ENCODE measurements around the gene KLHL26.

GRCh38 chr19:18716857-18717256, 80.0 kb downstream of the KLHL26 start:
- TF ChIP-seq TAF1 (IDR thresholded peaks at IDR 0.05; ENCODE audit: low read depth) (no peak), REST (IDR thresholded peaks at IDR 0.05; ENCODE audit: borderline replicate concordance) (no peak), EZH2 (IDR thresholded peaks at IDR 0.05; ENCODE audit: borderline replicate concordance, insufficient read depth, low read length, poor library complexity, severe bottlenecking) (no peak)
- TF ChIP-seq, protein P1, sequence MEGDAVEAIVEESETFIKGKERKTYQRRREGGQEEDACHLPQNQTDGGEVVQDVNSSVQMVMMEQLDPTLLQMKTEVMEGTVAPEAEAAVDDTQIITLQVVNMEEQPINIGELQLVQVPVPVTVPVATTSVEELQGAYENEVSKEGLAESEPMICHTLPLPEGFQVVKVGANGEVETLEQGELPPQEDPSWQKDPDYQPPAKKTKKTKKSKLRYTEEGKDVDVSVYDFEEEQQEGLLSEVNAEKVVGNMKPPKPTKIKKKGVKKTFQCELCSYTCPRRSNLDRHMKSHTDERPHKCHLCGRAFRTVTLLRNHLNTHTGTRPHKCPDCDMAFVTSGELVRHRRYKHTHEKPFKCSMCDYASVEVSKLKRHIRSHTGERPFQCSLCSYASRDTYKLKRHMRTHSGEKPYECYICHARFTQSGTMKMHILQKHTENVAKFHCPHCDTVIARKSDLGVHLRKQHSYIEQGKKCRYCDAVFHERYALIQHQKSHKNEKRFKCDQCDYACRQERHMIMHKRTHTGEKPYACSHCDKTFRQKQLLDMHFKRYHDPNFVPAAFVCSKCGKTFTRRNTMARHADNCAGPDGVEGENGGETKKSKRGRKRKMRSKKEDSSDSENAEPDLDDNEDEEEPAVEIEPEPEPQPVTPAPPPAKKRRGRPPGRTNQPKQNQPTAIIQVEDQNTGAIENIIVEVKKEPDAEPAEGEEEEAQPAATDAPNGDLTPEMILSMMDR (IDR thresholded peaks at IDR 0.05; ENCODE audit: poor library complexity, severe bottlenecking) = no peak

Measured in neural cell (in vitro differentiated cells).